ENCODE results near the gene F8.
"Not testable (repeated sequence)": the region's sequence is repeated elsewhere in the genome, so short reads cannot be mapped to it uniquely, and the experiment has no call there.

Gene F8

GRCh38 chrX:154987940-154988339 lies 34.6 kb downstream of the F8 start:
- Mint-ChIP-seq H3K9me3 (no peaks in the 10 kb centered on the region), H3K27me3 (no peaks in the 10 kb centered on the region), H3K27ac (no peak overlapping the region), H3K36me3 (no peaks in the 10 kb centered on the region), H3K4me3 (no peak overlapping the region), H3K4me1 (peaks cover 12 to 26% of the 10 kb centered on the region in 2 donors)
- DNase-seq (no peak), ATAC-seq (replicated peaks) (no peak)

- Mint-ChIP-seq H3K36me3 (no peaks in the 10 kb centered on the region), H3K4me1 (peaks cover 11 to 26% of the 10 kb centered on the region in 2 donors), H3K4me3 (no peak overlapping the region), H3K9me3 (no peaks in the 10 kb centered on the region), H3K27me3 (no peaks in the 10 kb centered on the region), H3K27ac (no peak overlapping the region)
- ATAC-seq (replicated peaks) (no peak), DNase-seq (no peak)
Observed at GRCh38 chrX:154986826-154987575, 35.5 kb downstream of the F8 start.

- peaks cover 0 to 3% of the 10 kb centered on the region in 2 donors for H3K36me3 Mint-ChIP-seq
- peaks cover 0 to 7% of the 10 kb centered on the region in 2 donors for H3K27me3 Mint-ChIP-seq
- peak overlapping the region; percentile 86 to 87 for H3K4me3 Mint-ChIP-seq
- ATAC-seq (replicated peaks) (no peak), DNase-seq (no peak)
- peaks cover 2 to 7% of the 10 kb centered on the region in 2 donors for H3K4me1 Mint-ChIP-seq
- peak overlapping the region; percentile 60 for H3K27ac Mint-ChIP-seq
- peaks cover 0 to 12% of the 10 kb centered on the region in 2 donors for H3K9me3 Mint-ChIP-seq
Observed at GRCh38 chrX:154981116-154981411, 41.5 kb downstream of the F8 start.

- peak; percentile 97 for ATAC-seq (replicated peaks)
- peak overlapping the region; percentile 86 to 87 for H3K4me3 Mint-ChIP-seq
- H3K9me3 Mint-ChIP-seq, result peaks cover 0 to 12% of the 10 kb centered on the region in 2 donors
- H3K4me1 Mint-ChIP-seq, result peaks cover 2 to 7% of the 10 kb centered on the region in 2 donors
- H3K36me3 Mint-ChIP-seq, result peaks cover 0 to 3% of the 10 kb centered on the region in 2 donors
- H3K27ac Mint-ChIP-seq, result peak overlapping the region; percentile 60
- DNase-seq, result peak; percentile 67
- H3K27me3 Mint-ChIP-seq, result peaks cover 0 to 7% of the 10 kb centered on the region in 2 donors
Observed at GRCh38 chrX:154980330-154981115, 42.0 kb downstream of the F8 start.

GRCh38 chrX:154979629-154980028 lies 42.9 kb downstream of the F8 start:
- DNase-seq (no peak), ATAC-seq (replicated peaks) (no peak)
- no peak overlapping the region for H3K4me3 Mint-ChIP-seq
- H3K4me1 Mint-ChIP-seq, result peaks cover 2 to 7% of the 10 kb centered on the region in 2 donors
- H3K9me3 Mint-ChIP-seq, result peaks cover 0 to 12% of the 10 kb centered on the region in 2 donors
- H3K27ac Mint-ChIP-seq, result no peak overlapping the region
- peaks cover 0 to 7% of the 10 kb centered on the region in 2 donors for H3K27me3 Mint-ChIP-seq
- H3K36me3 Mint-ChIP-seq, result peaks cover 0 to 3% of the 10 kb centered on the region in 2 donors

- H3K36me3 Mint-ChIP-seq, result no peaks in the 10 kb centered on the region
- no peak overlapping the region for H3K4me3 Mint-ChIP-seq
- H3K27me3 Mint-ChIP-seq, result no peaks in the 10 kb centered on the region
- DNase-seq, result no peak
- H3K27ac Mint-ChIP-seq, result no peak overlapping the region
- no peak for ATAC-seq (replicated peaks)
- H3K4me1 Mint-ChIP-seq, result no peaks in the 10 kb centered on the region
- no peaks in the 10 kb centered on the region for H3K9me3 Mint-ChIP-seq
Observed at GRCh38 chrX:154968353-154968752, 54.2 kb downstream of the F8 start.

GRCh38 chrX:154967603-154968002 lies 54.9 kb downstream of the F8 start:
- ATAC-seq (replicated peaks) (no peak), DNase-seq (no peak)
- Mint-ChIP-seq H3K9me3 (peaks cover 0 to 1% of the 10 kb centered on the region in 2 donors), H3K36me3 (no peaks in the 10 kb centered on the region), H3K4me3 (no peak overlapping the region), H3K27me3 (no peaks in the 10 kb centered on the region), H3K27ac (no peak overlapping the region), H3K4me1 (no peaks in the 10 kb centered on the region)

DNA sequence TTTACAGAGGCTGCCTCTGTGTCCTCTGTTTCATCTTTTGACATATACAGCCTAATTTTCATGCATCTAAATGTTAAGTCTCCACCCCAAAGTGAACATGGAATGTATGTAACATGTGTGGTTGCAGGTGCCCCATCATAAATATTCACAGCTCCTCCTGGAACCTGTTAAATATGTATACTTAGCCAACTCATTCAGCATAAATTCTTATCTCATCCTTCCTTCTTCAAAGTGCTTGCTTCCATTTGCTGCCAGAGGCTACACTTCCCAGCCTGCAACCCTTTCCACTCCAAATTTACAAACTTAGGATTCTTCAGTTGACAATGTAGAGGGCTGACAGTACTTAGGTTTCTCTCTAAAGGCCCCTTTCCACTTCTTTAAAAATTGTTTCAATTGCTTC lies 60.6 kb downstream of the F8 start:
- Mint-ChIP-seq H3K27ac (no peak overlapping the region), H3K36me3 (no peaks in the 10 kb centered on the region), H3K27me3 (no peaks in the 10 kb centered on the region), H3K4me3 (no peak overlapping the region), H3K9me3 (peaks cover 0 to 2% of the 10 kb centered on the region in 2 donors), H3K4me1 (no peaks in the 10 kb centered on the region)
- ATAC-seq (replicated peaks) (no peak), DNase-seq (no peak)

- not testable (repeated sequence) for DNase-seq; H3K36me3 Mint-ChIP-seq; H3K27me3 Mint-ChIP-seq; ATAC-seq (replicated peaks); H3K9me3 Mint-ChIP-seq; H3K27ac Mint-ChIP-seq; H3K4me1 Mint-ChIP-seq; H3K4me3 Mint-ChIP-seq
Observed at GRCh38 chrX:154955799-154956198, 66.7 kb downstream of the F8 start.

DNA sequence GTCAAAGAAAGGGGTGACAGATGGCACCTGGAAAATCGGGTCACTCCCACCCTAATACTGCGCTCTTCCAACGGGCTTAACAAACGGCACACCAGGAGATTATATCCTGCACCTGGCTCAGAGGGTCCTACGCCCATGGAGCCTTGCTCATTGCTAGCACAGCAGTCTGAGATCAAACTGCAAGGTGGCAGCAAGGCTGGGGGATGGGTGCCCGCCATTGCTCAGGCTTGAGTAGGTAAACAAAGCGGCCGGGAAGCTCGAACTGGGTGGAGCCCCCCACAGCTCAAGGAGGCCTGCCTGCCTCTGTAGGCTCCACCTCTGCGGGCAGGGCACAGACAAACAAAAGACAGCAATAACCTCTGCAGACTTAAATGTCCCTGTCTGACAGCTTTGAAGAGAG lies 83.3 kb downstream of the F8 start:
- not testable (repeated sequence) for ATAC-seq (replicated peaks); H3K36me3 Mint-ChIP-seq; H3K27ac Mint-ChIP-seq

GRCh38 chrX:154924771-154925170 lies 97.8 kb downstream of the F8 start:
- not testable (repeated sequence) for H3K27ac Mint-ChIP-seq; DNase-seq; ATAC-seq (replicated peaks); H3K36me3 Mint-ChIP-seq; H3K4me1 Mint-ChIP-seq; H3K9me3 Mint-ChIP-seq; H3K4me3 Mint-ChIP-seq
- peaks cover 0 to 18% of the 10 kb centered on the region in 2 donors for H3K27me3 Mint-ChIP-seq

More for the DNA sequence above, 83.3 kb downstream of the F8 start:
- DNase-seq, H3K4me1 Mint-ChIP-seq, H3K4me3 Mint-ChIP-seq, H3K27me3 Mint-ChIP-seq, H3K9me3 Mint-ChIP-seq: not testable (repeated sequence)

DNA sequence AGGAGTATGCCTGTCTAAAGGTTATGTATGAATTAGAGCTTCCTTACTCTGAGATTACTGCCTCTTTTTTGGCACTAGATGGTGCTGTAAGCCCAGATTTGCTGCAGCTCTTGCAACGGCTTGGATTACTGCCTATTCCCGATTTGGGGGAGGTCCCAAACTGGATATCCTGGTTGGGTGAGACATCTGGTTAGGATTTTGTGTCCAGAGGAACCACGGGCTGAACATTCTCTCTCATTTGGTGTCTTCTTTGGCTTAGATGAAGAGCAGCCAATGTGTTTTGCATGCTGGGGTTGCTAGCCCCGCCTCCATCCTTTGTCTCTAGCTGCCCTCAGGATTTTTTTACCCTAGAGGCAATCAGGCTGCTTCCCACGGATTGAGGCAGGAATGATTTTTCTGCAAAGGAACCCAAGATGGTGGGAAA lies 104.5 kb downstream of the F8 start:
- H3K36me3 Mint-ChIP-seq, result no peaks in the 10 kb centered on the region
- no peaks in the 10 kb centered on the region for H3K9me3 Mint-ChIP-seq
- ATAC-seq (replicated peaks), result peak; percentile 64 to 68
- H3K4me3 Mint-ChIP-seq, result peak overlapping the region; percentile 63 to 74
- H3K27me3 Mint-ChIP-seq, result peaks cover 4 to 16% of the 10 kb centered on the region in 2 donors
- H3K27ac Mint-ChIP-seq, result no peak overlapping the region
- DNase-seq, result peak; percentile 2
- peaks cover 2 to 8% of the 10 kb centered on the region in 2 donors for H3K4me1 Mint-ChIP-seq

DNA sequence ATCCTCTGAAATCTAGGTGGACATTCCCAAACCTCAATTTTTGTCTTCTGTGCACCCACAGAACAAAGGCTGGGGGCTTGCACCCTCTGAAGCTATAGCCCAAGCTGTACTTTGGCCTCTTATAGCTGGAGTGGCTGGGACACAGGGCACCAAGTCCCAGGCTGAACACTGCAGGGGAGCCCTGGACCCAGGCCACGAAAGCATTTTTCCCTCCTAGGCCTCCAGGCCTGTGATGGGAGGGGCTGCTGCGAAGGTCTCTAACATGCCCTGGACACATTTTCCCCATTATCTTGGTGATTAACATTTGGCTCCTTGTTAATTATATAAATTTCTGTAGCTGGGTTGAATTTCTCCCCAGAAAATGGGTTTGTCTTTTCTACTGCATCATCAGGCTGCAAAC lies 108.5 kb downstream of the F8 start:
- Mint-ChIP-seq H3K4me1 (peaks cover 2 to 14% of the 10 kb centered on the region in 2 donors), H3K4me3 (no peak overlapping the region), H3K36me3 (no peaks in the 10 kb centered on the region), H3K27me3 (peaks cover 4 to 10% of the 10 kb centered on the region in 2 donors), H3K9me3 (no peaks in the 10 kb centered on the region), H3K27ac (no peak overlapping the region)
- no peak for DNase-seq
- no peak for ATAC-seq (replicated peaks)

GRCh38 chrX:154910528-154910927 lies 112.0 kb downstream of the F8 start:
- not testable (repeated sequence) for H3K9me3 Mint-ChIP-seq; H3K4me1 Mint-ChIP-seq; H3K36me3 Mint-ChIP-seq; H3K27ac Mint-ChIP-seq; ATAC-seq (replicated peaks); H3K27me3 Mint-ChIP-seq; DNase-seq; H3K4me3 Mint-ChIP-seq

DNA sequence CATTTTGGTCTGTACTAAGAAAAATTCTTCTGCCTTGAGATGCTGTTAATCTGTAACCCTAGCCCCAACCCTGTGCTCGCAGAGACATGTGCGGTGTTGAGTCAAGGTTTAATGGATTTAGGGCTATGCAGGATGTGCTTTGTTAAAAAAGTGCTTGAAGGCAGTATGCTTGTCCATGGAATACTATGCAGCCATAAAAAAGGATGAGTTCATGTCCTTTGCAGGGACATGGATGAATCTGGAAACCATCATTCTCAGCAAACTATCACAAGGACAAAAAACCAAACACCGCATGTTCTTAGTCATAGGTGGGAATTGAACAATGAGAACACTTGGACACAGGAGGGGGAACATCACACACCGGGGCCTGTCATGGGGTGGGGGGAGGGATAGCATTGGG lies 112.5 kb downstream of the F8 start:
- ATAC-seq (replicated peaks), result not testable (repeated sequence)

More for the DNA sequence above, 112.5 kb downstream of the F8 start:
- H3K27me3 Mint-ChIP-seq, H3K27ac Mint-ChIP-seq, H3K36me3 Mint-ChIP-seq, H3K4me1 Mint-ChIP-seq, DNase-seq, H3K4me3 Mint-ChIP-seq, H3K9me3 Mint-ChIP-seq: not testable (repeated sequence)
